Stimulated activated CD8-positive, alpha-beta memory T cell treated with anti-CD3 and anti-CD28 coated beads, Interleukin-12 subunit alpha, Interleukin-12 subunit beta, amount 100 ng/mL, for 24 hours (primary cell): ENCODE results near the gene LBR.
"Not testable (repeated sequence)": the region's sequence is repeated elsewhere in the genome, so short reads cannot be mapped to it uniquely, and the experiment has no call there.

Experiments used
- DNase-seq: peaks from one replicate; pipeline ENCODE4 v3.0.0-alpha.2; 2020; ENCODE audit errors: extremely low read depth

LBR gene

GRCh38 chr1:225422795-225423517 is 4.9 kb downstream of the LBR start:
- DNase-seq, result no peak

- DNase-seq, result no peak
These were observed 5.7 kb downstream of the LBR start for GRCh38 chr1:225422031-225422605.

GRCh38 chr1:225418598-225418997 is 9.2 kb downstream of the LBR start:
- DNase-seq, result no peak

DNA sequence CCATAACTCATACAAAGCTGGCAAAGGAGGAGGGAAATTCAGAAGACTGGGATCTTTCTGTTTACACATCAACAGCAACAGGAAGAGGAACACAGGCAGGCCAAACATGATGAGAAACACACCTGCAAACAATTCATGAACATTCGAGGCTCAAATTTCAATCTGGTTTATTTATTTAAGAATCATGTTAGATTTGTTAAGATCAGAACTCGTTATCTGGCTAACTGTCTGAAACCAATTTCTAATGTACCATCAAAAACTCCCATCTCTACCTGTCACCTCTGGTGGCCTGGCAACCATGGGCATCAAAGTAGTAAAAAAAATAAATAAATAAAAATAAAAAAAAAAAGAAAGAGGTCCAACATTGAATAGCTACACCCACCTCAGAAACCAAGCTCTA is 9.8 kb downstream of the LBR start:
- no peak for DNase-seq

GRCh38 chr1:225415967-225416745 is 11.7 kb downstream of the LBR start:
- no peak for DNase-seq

DNA sequence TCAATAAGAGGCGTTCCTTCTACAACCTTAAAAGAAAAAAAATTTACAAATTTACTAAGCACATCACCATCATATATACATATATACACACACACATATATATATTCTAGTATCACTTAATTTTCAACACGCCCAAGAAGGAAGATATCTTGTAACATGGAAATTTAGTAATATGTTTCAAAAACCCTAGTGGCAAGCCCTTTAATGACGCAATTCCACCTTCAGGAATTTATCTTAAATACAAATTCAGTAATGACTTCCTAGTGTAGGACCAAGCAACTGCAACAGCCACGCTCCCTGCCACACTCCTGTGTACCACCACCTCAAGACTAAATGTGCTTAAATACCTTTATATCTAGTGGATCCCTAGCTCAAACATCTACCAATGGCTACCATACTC is 12.5 kb downstream of the LBR start:
- no peak for DNase-seq

DNA sequence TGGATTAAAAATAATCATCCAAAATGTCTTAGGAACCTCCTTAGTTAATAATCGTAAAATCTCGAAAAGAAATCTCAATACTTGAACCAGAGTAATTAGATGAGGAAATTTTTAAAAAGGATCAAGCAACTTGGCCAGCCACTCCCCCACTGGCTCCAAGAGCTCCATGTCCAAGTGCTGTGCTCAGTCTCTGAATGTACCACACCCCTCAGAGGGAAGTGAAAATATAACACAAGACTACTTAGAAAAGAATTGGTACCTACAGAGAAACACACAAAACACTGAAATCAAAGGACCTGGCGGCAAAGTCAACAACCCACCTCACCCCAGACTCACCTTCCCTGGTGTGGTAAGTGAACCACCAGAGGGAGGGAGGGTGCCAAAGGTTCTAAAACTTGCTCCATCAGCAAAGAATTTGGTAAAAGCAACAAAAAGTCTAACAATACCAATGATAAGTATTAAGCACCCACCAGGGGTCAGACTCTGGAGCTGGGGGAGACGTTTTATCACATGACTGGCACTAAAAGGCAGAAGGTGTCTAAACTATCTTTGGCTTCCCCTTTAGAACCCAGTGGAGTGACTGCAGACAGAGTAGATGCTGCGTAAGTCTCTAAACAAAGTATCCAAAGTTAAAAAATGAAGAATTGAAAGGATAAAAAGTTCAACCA is 14.0 kb downstream of the LBR start:
- no peak for DNase-seq

DNA sequence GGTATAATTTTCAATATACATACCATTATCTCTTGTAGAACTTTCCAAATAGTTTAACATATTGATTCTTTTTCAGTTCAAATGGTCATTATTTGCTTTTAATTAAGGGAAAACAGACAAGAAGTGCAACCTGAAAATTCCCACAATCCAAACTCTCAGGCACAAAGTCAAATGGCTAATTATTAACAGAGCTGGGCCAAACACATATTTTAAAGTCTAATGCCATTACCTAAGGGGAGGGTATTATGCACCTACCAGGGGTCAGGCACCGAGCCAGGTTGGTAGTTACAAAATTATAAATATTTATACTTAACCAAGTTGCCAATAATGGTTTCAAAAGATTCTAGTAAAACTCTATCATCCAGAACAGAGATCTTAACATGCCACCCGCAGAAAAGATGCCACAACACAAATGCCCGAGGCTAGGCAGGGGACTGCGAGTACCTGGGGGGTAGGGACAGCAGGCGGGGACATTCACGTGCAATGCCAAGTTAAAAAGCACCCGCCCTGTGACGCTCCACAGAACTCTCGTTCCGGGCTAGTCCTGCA is 15.0 kb downstream of the LBR start:
- DNase-seq, result no peak

GRCh38 chr1:225412321-225412720 is 15.5 kb downstream of the LBR start:
- no peak for DNase-seq

DNA sequence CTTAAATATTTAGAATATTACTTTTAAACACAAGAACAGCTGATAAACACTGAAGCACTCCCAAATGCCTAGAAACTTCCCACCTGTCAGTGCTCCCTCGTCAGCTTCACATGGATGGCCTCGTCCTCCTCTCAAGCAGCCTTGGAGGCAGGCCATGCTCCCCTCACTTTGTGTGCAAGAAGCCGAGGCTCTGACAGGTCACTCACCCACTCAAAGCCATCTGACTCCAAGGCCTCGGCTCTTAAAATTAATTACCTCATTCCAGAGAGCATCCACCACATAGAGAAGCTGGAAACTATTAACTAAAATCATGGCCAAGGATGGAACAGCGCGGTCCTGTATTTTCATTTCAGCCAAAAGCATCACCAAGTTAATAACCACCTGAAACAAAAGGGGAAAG is 17.8 kb downstream of the LBR start:
- DNase-seq, result no peak

- DNase-seq, result no peak
These were observed 18.8 kb downstream of the LBR start for GRCh38 chr1:225409051-225409450.

DNA sequence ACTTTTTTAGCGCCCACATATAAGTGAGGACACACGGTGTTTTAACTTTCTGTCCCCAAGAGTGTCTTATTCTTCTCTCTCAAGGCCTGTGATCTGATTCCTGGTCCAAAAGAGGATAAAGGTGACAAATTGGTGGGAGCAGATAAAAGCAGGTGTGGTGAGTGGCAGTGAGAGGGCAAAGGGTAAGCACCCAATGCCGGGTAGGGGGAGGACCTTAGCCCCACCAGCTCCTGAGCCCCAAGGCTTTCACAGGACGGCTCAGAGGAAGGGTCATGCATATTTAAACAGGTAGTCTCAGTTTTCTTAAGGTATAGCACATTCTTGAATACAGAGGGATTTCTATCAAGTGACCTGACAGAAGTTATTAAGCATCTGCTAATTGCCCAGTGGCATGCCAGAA is 19.6 kb downstream of the LBR start:
- DNase-seq, result no peak

- DNase-seq, result no peak
These were observed 20.1 kb downstream of the LBR start for GRCh38 chr1:225407755-225408154.

- DNase-seq, result no peak
These were observed 20.7 kb downstream of the LBR start for GRCh38 chr1:225406976-225407725.

DNA sequence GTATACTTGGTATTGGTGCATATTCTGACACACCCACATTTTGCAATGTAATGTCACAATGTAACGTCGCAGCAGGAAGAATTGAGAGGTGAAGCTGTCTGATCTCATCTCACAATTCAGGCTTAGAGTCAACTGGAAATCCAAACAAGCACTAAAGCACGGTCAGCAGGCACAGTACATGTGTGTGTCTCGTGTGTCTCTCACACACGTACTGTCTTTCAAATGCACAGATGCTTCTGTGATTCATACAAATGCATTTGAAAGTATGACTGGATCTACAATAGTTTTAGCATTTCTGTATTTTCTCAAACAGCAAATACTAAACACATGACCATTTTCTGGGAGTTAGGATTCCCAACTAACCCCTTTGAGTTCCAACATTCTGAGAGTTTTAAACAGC is 26.9 kb downstream of the LBR start:
- no peak for DNase-seq

- DNase-seq, result no peak
These were observed 31.5 kb downstream of the LBR start for GRCh38 chr1:225396357-225396756.

DNA sequence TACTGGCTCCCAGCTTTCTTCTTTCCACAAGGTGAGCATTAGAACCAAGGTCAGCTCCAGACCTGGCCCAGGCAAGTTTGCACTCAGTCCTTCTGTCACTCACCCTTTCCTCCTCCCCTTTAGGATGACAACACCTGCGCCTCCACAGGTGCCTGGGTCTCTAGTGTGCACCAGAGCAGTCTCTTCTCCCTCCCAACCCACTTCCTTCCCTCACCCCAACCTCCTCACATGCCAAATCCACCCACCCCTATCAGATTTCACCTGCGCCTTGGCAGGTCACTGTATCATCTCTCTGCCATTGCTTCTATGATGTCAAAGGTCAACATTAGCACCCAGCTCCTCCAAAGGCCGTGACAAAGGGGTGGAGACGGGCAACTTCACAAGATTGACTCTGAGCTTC is 38.0 kb downstream of the LBR start:
- DNase-seq, result no peak

GRCh38 chr1:225388372-225388771 is 39.5 kb downstream of the LBR start:
- no peak for DNase-seq

DNA sequence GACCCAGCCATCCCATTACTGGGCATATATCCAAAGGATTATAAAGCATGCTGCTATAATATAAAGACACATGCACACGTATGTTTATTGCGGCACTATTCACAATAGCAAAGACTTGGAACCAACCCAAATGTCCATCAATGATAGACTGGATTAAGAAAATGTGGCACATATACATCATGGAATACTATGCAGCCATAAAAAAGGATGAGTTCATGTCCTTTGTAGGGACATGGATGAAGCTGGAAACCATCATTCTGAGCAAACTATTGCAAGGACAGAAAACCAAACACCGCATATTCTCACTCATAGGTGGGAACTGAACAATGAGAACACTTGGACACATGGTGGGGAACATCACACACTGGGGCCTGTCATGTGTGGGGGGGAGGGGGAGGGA is 41.0 kb downstream of the LBR start:
- DNase-seq, result not testable (repeated sequence)

GRCh38 chr1:225380691-225381090 is 47.1 kb downstream of the LBR start:
- no peak for DNase-seq

DNA sequence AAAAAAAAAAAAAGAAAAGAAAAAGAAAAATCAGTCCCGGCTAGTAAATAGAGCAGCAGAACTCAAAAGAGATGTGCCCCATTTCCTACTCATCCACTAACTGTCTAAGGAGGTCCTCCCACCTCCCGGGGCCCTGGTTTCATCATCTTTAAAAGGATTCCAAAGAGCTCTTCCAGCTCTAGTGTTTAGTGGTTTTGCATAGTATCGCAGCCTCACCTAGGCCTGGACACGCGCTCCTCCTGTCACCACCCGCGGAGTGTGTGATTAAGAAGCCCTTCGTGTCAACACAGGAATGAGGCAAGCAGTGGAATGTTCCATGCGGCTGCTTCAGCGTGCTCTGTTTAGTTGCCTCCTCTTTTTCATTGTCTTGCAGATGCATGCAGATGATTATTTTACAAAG is 49.0 kb downstream of the LBR start:
- no peak for DNase-seq

GRCh38 chr1:225374996-225375395 is 52.8 kb downstream of the LBR start:
- DNase-seq, result no peak
